ACHN (cell line): ENCODE data around the gene TCTN1.

ENCODE experiments used
- DNase-seq: peaks from one replicate; pipeline ENCODE4 v3.0.0-alpha.2; 2015
- in situ Hi-C: cut with HindIII; loops from 2 replicates; pipeline ENCODE4 v1.10.0; 2017; ENCODE audit warnings: low sequenced_read_pairs, low pct_ligation_motif_present, low pct_unique_long_range_greater_than_20kb

Gene TCTN1

DNA sequence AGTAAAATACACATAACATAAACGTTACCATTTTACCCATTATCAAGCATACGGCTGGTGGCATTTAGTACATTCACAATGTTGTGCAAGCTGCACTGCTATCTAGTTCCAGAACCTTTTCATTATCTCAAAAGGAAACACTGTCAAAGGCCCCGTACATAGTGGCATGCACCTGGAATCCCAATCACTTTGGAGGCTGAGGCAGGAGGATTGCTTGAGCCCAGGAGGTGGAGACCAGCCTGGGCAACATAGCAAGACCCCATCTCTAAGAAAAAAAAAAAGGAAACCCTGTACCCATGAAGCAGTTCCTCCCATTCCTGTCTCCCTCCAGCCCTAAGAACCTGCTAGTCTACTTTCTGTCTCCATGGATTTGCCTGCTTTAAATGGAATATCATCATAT, 82.4 kb downstream of the TCTN1 start:
- in situ Hi-C loops, result no loop called here

GRCh38 chr12:110697236-110697635, 83.3 kb downstream of the TCTN1 start:
- DNase-seq, result no peak
- in situ Hi-C loops, result no loop called here

More for the DNA sequence above, 82.4 kb downstream of the TCTN1 start:
- DNase-seq, result no peak

DNA sequence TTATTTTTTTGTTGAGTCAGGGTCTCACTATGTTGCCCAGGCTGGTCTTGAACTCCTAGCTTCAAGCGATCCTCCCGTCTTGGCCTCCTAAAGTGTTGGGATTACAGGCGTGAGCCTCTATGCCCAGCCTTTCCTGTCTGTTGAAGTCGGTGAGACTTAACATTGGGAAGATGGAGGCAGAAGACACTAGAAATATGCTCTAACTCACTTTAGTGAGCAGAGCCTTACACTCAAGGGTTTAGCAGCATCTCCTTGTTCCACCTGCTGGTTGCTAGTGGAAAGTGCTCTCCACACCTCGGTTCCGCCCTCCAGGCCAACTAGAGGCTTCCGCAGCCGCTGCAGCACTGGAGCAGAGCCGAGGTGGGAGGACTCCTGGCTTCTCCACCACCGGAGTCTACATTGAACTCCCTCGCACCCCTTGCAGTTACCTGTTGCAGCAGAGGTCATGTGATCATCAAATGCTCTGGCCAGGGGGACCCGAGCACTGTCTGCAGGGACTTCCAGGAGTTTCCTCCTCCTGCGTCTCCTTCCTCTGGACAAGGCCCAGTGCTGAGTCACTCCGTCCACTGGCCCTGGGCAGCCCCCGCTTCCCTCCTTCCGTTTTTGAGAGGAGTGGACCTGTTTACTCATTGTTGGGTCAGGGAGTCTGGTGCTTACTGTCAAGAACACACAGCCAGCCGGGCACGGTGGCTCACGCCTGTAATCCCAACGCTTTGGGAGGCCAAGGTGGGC, 84.4 kb downstream of the TCTN1 start:
- in situ Hi-C loops, result no loop called here

More for the DNA sequence above, 84.4 kb downstream of the TCTN1 start:
- DNase-seq, result peak; percentile 92
